ENCODE data around the gene MICAL3.

Gene MICAL3

GRCh38 chr22:17853073-17853472, 171.3 kb downstream of the MICAL3 start:
- H3K9ac ChIP-seq: no peak overlapping the region
- H3K27me3 ChIP-seq (ENCODE audit: control insufficient read depth, insufficient read depth, low read length): no peaks in the 10 kb centered on the region
- no peaks in the 10 kb centered on the region for H3K79me2 ChIP-seq
- no peaks in the 10 kb centered on the region for H3K36me3 ChIP-seq (ENCODE audit: control insufficient read depth, insufficient read depth, low read length)
- H3K4me2 ChIP-seq (ENCODE audit: low read length): no peak overlapping the region
- H3K4me3 ChIP-seq (ENCODE audit: low read depth, low read length): no peak overlapping the region
- H2AFZ ChIP-seq: no peak overlapping the region
- H3K27ac ChIP-seq: no peak overlapping the region
- H3K4me1 ChIP-seq: peaks cover 5% of the 10 kb centered on the region
- H3K9me3 ChIP-seq (ENCODE audit: control insufficient read depth, low read length): no peaks in the 10 kb centered on the region
- TF ChIP-seq, protein P1, sequence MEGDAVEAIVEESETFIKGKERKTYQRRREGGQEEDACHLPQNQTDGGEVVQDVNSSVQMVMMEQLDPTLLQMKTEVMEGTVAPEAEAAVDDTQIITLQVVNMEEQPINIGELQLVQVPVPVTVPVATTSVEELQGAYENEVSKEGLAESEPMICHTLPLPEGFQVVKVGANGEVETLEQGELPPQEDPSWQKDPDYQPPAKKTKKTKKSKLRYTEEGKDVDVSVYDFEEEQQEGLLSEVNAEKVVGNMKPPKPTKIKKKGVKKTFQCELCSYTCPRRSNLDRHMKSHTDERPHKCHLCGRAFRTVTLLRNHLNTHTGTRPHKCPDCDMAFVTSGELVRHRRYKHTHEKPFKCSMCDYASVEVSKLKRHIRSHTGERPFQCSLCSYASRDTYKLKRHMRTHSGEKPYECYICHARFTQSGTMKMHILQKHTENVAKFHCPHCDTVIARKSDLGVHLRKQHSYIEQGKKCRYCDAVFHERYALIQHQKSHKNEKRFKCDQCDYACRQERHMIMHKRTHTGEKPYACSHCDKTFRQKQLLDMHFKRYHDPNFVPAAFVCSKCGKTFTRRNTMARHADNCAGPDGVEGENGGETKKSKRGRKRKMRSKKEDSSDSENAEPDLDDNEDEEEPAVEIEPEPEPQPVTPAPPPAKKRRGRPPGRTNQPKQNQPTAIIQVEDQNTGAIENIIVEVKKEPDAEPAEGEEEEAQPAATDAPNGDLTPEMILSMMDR (IDR thresholded peaks at IDR 0.05): no peak

DNA sequence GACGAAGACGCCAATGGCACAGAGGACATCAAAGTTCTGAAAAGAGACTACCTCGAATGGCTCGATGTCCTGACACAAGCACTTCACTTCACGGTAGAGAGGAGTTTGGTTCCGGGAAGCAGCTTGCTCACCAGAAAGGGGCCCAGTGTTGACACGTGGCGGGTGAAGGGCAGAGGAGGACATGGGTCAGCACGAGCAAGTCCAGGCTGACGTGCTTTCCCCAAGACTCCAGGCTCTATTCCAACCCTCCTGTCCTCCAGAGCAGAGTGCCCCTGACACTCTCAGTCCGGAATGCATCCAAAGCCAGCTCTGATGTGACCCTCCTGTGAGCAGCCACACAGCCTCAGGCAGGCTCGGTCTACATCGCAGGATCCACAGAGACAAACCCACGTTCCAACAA, 172.6 kb downstream of the MICAL3 start:
- H3K9ac ChIP-seq: no peak overlapping the region
- H3K4me1 ChIP-seq: peaks cover 7% of the 10 kb centered on the region
- no peak overlapping the region for H3K27ac ChIP-seq

DNA sequence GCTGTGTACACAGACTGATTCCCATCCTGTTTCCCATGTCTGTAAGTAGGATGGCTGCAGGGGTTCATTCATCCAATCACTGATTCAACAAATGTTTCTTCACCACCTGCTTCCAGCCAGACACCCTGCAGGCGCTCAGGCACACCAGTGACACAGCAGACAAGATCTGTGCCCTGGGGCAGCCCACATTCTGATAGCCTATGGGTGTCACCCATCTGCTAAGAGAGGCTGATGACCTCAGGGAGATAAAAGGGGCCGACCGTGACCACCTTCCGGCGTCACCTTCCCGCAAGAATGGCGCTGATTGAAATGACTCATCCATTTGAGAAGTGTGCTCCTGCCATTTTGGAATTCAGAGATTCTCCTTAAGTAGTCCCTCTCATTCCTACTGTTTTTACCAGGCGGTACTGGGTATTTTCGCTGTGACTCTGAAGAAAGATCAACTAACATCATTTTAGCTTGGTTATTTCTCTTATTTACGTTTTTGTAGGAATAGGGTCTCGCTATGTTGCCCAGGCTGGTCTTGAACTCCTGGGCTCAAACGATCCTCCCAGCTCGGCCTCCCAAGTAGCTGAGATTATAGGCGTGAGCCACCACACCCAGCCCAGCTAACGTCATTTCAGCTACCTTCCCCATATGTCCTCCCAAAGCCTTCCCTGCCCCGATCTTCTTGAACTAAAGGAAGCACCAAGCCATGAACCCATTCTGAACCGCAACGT, 176.8 kb downstream of the MICAL3 start:
- H3K4me3 ChIP-seq (ENCODE audit: low read depth, low read length): no peak overlapping the region
- TF ChIP-seq, protein P1 (IDR thresholded peaks at IDR 0.05): no peak
- H3K79me2 ChIP-seq: no peaks in the 10 kb centered on the region
- H3K4me2 ChIP-seq (ENCODE audit: low read length): no peak overlapping the region
- H3K4me1 ChIP-seq: peaks cover 8% of the 10 kb centered on the region
- H3K9ac ChIP-seq: no peak overlapping the region
- H3K27ac ChIP-seq: no peak overlapping the region
- no peak overlapping the region for H2AFZ ChIP-seq
- no peaks in the 10 kb centered on the region for H3K27me3 ChIP-seq (ENCODE audit: control insufficient read depth, insufficient read depth, low read length)
- no peaks in the 10 kb centered on the region for H3K9me3 ChIP-seq (ENCODE audit: control insufficient read depth, low read length)
- no peaks in the 10 kb centered on the region for H3K36me3 ChIP-seq (ENCODE audit: control insufficient read depth, insufficient read depth, low read length)

More for the DNA sequence above, 172.6 kb downstream of the MICAL3 start:
- Histone ChIP-seq H3K4me2 (ENCODE audit: low read length) (peak overlapping the region; percentile 27), H3K27me3 (ENCODE audit: control insufficient read depth, insufficient read depth, low read length) (no peaks in the 10 kb centered on the region), H3K79me2 (no peaks in the 10 kb centered on the region), H2AFZ (no peak overlapping the region), H3K9me3 (ENCODE audit: control insufficient read depth, low read length) (no peaks in the 10 kb centered on the region), H3K4me3 (ENCODE audit: low read depth, low read length) (no peak overlapping the region), H3K36me3 (ENCODE audit: control insufficient read depth, insufficient read depth, low read length) (no peaks in the 10 kb centered on the region)
- TF ChIP-seq, protein P1 (IDR thresholded peaks at IDR 0.05): no peak

GRCh38 chr22:17846326-17846992, 177.9 kb downstream of the MICAL3 start:
- Histone ChIP-seq H3K4me2 (ENCODE audit: low read length) (no peak overlapping the region), H3K27ac (peak overlapping the region; percentile 19), H3K27me3 (ENCODE audit: control insufficient read depth, insufficient read depth, low read length) (no peaks in the 10 kb centered on the region), H3K4me1 (peaks cover 3% of the 10 kb centered on the region), H3K9ac (no peak overlapping the region), H3K36me3 (ENCODE audit: control insufficient read depth, insufficient read depth, low read length) (no peaks in the 10 kb centered on the region), H3K9me3 (ENCODE audit: control insufficient read depth, low read length) (no peaks in the 10 kb centered on the region), H2AFZ (no peak overlapping the region), H3K4me3 (ENCODE audit: low read depth, low read length) (no peak overlapping the region), H3K79me2 (no peaks in the 10 kb centered on the region)
- TF ChIP-seq, protein P1 (IDR thresholded peaks at IDR 0.05): no peak
